Testis (tissue), 5 donors: ENCODE results near the gene ARL13A. TPM values are rescaled to one million over a fixed set of nuclear protein-coding genes. Genes with fewer than 3 reads are reported as not detected.
A peak's percentile ranks its signal among the peaks of the same experiment; 100 is the strongest.

ENCODE experiments used
- DNase-seq: peaks from one replicate; pipeline ENCODE4 v3.0.0-alpha.2; 2019
- H3K27ac ChIP-seq, 2 donors: fragments of 200-600 bp; sonication (generic); one replicate each; pipeline ENCODE4 v1.5.1; 2019
- H3K27me3 ChIP-seq: fragments of 200-600 bp; sonication (generic); one replicate; pipeline ENCODE4 v1.5.1; 2019
- H3K36me3 ChIP-seq: fragments of 200-600 bp; sonication (generic); one replicate; pipeline ENCODE4 v1.5.1; 2017; ENCODE audit warnings: low read depth; ENCODE audit errors: missing control alignments
- H3K4me1 ChIP-seq: fragments of 200-600 bp; sonication (generic); one replicate; pipeline ENCODE4 v1.5.1; 2019
- H3K4me3 ChIP-seq, 2 donors: fragments of 200-600 bp; sonication (generic); one replicate each; pipeline ENCODE4 v1.5.1; 2017 to 2019
- H3K9me3 ChIP-seq: fragments of 200-600 bp; sonication (generic); one replicate; pipeline ENCODE4 v1.5.1; 2017
- CTCF ChIP-seq, 3 experiments: fragments of 450-650 bp in 2 of 3; fragments of 200-600 bp in 1 of 3; sonication (generic) in 1 of 3; IDR thresholded peaks; one replicate each; pipeline ENCODE4 v1.5.1; 2016 to 2019; ENCODE audit warnings: antibody characterized with exemption in 3 of 3, mild to moderate bottlenecking in 2 of 3, moderate library complexity in 1 of 3
- POLR2A ChIP-seq: fragments of 450-650 bp; IDR thresholded peaks from one replicate; pipeline ENCODE4 v1.6.1; 2017; ENCODE audit warnings: antibody characterized with exemption, mild to moderate bottlenecking, moderate library complexity
- WGBS, 2 donors: methylation state at CpG; one replicate each; pipeline ENCODE4 v1.1.5; 2018; 5-methylcytosine and 5-hydroxymethylcytosine counted together
- intact Hi-C: fragments of 100-400 bp; cut with DNase I; formaldehyde crosslinking; loops from one replicate; pipeline ENCODE4 v1.15.1; 2023; ENCODE audit warnings: low total_unique reads
- long read RNA-seq, 2 donors: transcript quantifications; one replicate each; lab custom pipeline, GENCODE V29; 2026
- polyA plus RNA-seq: library from polyadenylated mRNA; stranded (reverse); fragments of 350-450 nt; fragmentation: Illumina TruSeq; extraction: RNeasy Lipid Tissue Mini Kit (QIAGEN cat#74804); gene quantifications from one replicate; pipeline ENCODE4 v1.2.3, GENCODE V29; 2014; ENCODE audit warnings: low read depth, low replicate concordance; ENCODE audit not compliant: insufficient read depth
- total RNA-seq, 2 donors: library from RNA; depleted of rRNA; stranded (reverse); fragments of >200 nt; gene quantifications; one replicate each; pipeline ENCODE4 v1.2.3, GENCODE V29; 2016

The ARL13A gene
- total RNA-seq: 1 to 10 TPM; 4.5 to 7.3 TPM
- polyA plus RNA-seq: 13.2 TPM
- long read RNA-seq, donor 1: 0 reads
- long read RNA-seq, donor 2: 0 reads

DNA sequence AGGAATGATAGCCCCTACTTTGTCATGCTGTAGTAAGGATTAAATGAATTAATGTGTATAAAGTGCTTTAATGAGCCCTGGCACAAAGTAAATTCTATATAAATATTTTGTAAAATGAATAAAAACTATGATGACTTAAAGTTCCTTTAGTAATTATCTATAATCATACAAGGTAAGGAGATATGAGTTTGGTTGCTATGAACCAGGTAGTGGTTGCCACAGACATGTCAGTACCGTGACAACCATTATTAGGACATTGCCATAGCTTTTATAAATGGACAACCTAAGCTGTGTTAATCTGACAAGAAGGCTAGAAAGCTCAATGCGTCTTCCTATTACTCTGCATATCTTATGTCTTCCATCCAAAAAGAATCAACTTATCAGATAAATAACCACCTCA lies at the start of gene ARL13A:
TSS of gene ARL13A (plus strand) at position 301 of the 400 bp plus-strand sequence. CDS start 3,982 bp downstream, outside the sequence.
- Histone ChIP-seq H3K4me1 (no peaks in the 10 kb centered on the region), H3K27me3 (no peaks in the 10 kb centered on the region), H3K36me3 (no peaks in the 10 kb centered on the region), H3K4me3 (no peak within 1 kb of the TSS), H3K9me3 (no peaks in the 10 kb centered on the region), H3K27ac (no peak within 1 kb of the TSS)
- no peak for DNase-seq
- TF ChIP-seq CTCF (IDR thresholded peaks at IDR 0.05) (no peak), POLR2A (no peak)
- 85 to 91% methylated on average over 2 of the region's 2 CpGs for WGBS, 2 donors
- intact Hi-C loops: no loop called here

- H3K27ac ChIP-seq: no peak overlapping the region
- no peaks in the 10 kb centered on the region for H3K27me3 ChIP-seq
- no peak for TF ChIP-seq CTCF (IDR thresholded peaks at IDR 0.05)
- no peak for TF ChIP-seq POLR2A
- DNase-seq: no peak
- 75 to 80% methylated on average over 3 of the region's 3 CpGs for WGBS, 2 donors
- no peak overlapping the region for H3K4me3 ChIP-seq
- H3K4me1 ChIP-seq: no peaks in the 10 kb centered on the region
- no peaks in the 10 kb centered on the region for H3K9me3 ChIP-seq
- no peaks in the 10 kb centered on the region for H3K36me3 ChIP-seq
- intact Hi-C loops: no loop called here
Observed at GRCh38 chrX:100924375-100924774, 45.1 kb upstream of the ARL13A start.

- TF ChIP-seq POLR2A: no peak
- TF ChIP-seq CTCF (IDR thresholded peaks at IDR 0.05): no peak
- 70 to 77% methylated on average over 2 of the region's 2 CpGs for WGBS, 2 donors
- H3K27me3 ChIP-seq: no peaks in the 10 kb centered on the region
- no peak for DNase-seq
- H3K9me3 ChIP-seq: no peaks in the 10 kb centered on the region
- no peak overlapping the region for H3K27ac ChIP-seq
- H3K4me1 ChIP-seq: no peaks in the 10 kb centered on the region
- H3K4me3 ChIP-seq: no peak overlapping the region
- no peaks in the 10 kb centered on the region for H3K36me3 ChIP-seq
- intact Hi-C loops: no loop called here
Observed at GRCh38 chrX:100926453-100926852, 43.1 kb upstream of the ARL13A start.

DNA sequence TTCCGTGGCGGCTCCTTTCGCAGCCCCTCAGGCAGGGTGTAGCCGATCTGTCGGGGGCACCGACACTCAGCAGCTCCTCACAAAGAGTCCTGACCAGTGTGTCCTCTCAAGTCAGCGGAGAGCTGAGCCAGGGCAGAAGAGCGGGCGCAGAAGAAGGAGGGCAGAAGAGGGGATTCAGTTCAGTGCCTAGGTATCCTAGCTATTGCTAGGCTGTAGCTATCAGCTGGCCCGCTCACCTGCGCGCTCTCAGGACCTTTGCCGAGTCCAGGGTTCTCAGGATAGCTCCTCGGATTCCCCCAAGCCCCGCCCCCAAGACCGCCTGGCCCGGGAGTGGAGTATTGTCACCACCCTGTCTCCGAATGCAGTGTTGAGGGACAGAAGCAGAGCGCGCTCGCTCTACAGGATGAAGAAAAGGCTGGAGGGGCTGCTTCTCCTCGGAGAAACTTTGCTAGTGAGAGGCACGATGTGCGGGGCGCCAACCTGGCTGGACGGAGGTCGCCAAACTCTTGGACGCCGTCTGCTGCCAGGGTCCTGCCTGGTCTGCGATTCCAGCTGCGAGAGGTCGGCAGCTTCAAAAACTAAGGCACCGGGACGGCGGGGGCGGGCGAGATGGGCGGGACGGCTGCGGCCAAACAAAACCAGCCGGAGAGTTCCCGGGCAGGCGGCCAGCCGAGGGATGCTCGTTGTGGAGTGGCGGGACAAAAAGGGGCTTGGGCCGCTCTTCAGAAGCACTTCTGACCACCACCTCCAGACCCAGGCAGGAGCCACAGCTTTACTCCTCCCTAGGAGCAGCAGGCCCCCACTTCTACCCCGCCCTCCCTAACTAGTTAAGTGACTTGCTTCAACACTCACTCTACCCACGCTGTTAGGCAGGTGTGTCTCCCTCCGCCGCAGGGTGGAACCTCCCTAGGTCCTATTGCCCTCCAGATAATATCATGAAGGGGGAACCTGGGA lies 40.6 kb upstream of the ARL13A start, which contains the start of gene XKRX:
TSS of gene XKRX (minus strand) at position 258 of the 954 bp plus-strand sequence. CDS start 613 bp downstream, outside the sequence.
- intact Hi-C loops: no loop called here
- peak; percentile 33 for DNase-seq
- Histone ChIP-seq H3K4me1 (no peaks in the 10 kb centered on the region), H3K36me3 (no peaks in the 10 kb centered on the region), H3K27ac (no peak within 1 kb of the TSS), H3K27me3 (no peaks in the 10 kb centered on the region), H3K4me3 (peak within 1 kb of the TSS; percentile 15 to 34), H3K9me3 (no peaks in the 10 kb centered on the region)
- WGBS, 2 donors: 0 to 1% methylated on average over 1 to 18 of the region's 51 CpGs
- TF ChIP-seq POLR2A: no peak

DNA sequence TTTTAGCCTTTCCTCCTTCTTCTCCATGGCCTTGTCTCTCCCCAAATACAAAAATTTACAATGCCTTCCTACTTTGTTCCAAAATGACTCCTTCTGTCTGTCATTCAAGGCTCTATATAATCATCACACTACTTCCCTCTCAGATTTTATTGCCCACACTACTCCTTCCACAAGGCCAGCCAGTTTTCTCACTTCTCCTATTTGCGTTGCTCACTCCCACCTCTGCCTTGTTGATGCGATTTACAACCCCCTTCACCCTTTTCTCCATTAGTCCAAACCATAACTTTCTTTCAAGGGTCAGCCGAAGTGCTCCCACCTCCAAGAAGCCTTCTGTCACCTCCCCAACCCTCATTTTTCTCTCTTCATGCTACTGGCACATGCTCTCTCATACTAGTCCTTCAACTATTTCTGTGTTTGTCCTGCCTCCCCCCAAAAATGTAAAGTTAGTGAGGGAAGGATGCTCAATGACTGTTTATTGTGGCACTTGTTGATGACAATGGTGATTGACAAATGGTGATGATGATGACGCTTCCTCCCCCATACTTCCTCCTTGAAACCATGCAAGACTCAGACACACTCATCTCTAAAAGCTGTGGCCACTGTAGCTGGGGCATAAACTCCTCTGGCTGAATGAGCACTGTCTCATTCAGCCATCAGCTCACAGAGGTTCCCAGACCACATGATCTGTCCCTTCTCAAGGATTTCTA lies 38.1 kb upstream of the ARL13A start:
- no peak for DNase-seq
- H3K27me3 ChIP-seq: no peaks in the 10 kb centered on the region
- intact Hi-C loops: no loop called here
- H3K27ac ChIP-seq: no peak overlapping the region
- WGBS, 2 donors: 82 to 85% methylated on average over 4 of the region's 4 CpGs
- H3K4me1 ChIP-seq: no peaks in the 10 kb centered on the region
- no peaks in the 10 kb centered on the region for H3K36me3 ChIP-seq
- no peak for TF ChIP-seq POLR2A
- no peak for TF ChIP-seq CTCF (IDR thresholded peaks at IDR 0.05)
- no peaks in the 10 kb centered on the region for H3K9me3 ChIP-seq
- H3K4me3 ChIP-seq: no peak overlapping the region
